HepG2 (cell line): ENCODE results near the gene GPR62. TPM values are rescaled to one million over a fixed set of nuclear protein-coding genes. Genes with fewer than 3 reads are reported as not detected.

ENCODE experiments used
- ATAC-seq: fragments of 200-7000 bp; cut with Tn5 transposase; 3 replicates; pipeline ENCODE4 v1.9.1; 2020; ENCODE audit warnings: mild to moderate bottlenecking, moderate library complexity
- Bru-seq: library from RNA; stranded (reverse); fragments of 400-500 nt; gene quantifications from one replicate; lab custom pipeline; 2021; lab: Mats Ljungman, UMichigan
- BruChase-seq, 2 experiments: library from RNA; stranded (reverse); fragments of 400-500 nt; gene quantifications; one replicate each; lab custom pipeline; 2021; lab: Mats Ljungman, UMichigan
- BruUV-seq: library from RNA; stranded (reverse); fragments of 400-500 nt; replicated peaks from 2 replicates; lab custom pipeline; 2021; lab: Mats Ljungman, UMichigan
- CTCF ChIA-PET: fragments of 300-600 bp; formaldehyde crosslinking; extraction: SDS; loops from one replicate; lab custom pipeline; 2021; ENCODE audit warnings: low total read pairs, inconsistent platforms, low intra/inter-chr PET ratio; lab: Yijun Ruan, JAX
- POLR2A ChIA-PET: fragments of 350-600 bp; sonication (Branson Sonifier 250); formaldehyde crosslinking; loops from one replicate; lab custom pipeline; 2020; ENCODE audit warnings: antibody characterized with exemption, inconsistent platforms; lab: Yijun Ruan, JAX
- DNase-seq: peaks from one replicate; pipeline ENCODE4 v3.0.0-alpha.2; 2015; ENCODE audit warnings: low spot score
- FAIRE-seq: peaks from 3 replicates; lab custom pipeline; 2011; peaks lifted over from hg19 to GRCh38; lab: Jason Lieb, UNC
- H2AFZ ChIP-seq: one replicate; pipeline ENCODE4 v1.6.1; 2011; ENCODE audit warnings: low read length, inconsistent platforms
- H3K27ac ChIP-seq: fragments of 300-600 bp; 3 replicates; pipeline ENCODE4 v1.8.0; 2011; ENCODE audit warnings: mixed run types, mild to moderate bottlenecking, mixed read lengths, low read length, inconsistent platforms; ENCODE audit not compliant: insufficient read depth; ENCODE audit errors: extremely low read length
- H3K27me3 ChIP-seq, 2 experiments: fragments of 200-600 bp in 1 of 2; 2 replicates in 1 of 2; 3 replicates in 1 of 2; pipeline versions ENCODE4 v1.6.0 to v1.8.0; 2011; ENCODE audit warnings: low read length in 2 of 2, mild to moderate bottlenecking in 2 of 2, moderate library complexity in 2 of 2, inconsistent platforms in 1 of 2; ENCODE audit not compliant: insufficient read depth in 2 of 2, control insufficient read depth in 1 of 2
- H3K36me3 ChIP-seq, 2 experiments: fragments of 200-600 bp in 1 of 2; replicated peaks in 1 of 2; 2 replicates in 1 of 2; 3 replicates in 1 of 2; pipeline versions ENCODE4 v1.5.1 to v1.8.0; 2011; ENCODE audit warnings: low read length in 2 of 2, inconsistent platforms in 1 of 2; ENCODE audit not compliant: insufficient read depth in 2 of 2, control insufficient read depth in 1 of 2
- H3K4me1 ChIP-seq: 2 replicates; pipeline ENCODE4 v1.5.1; 2012; ENCODE audit warnings: low read length, inconsistent platforms; ENCODE audit not compliant: insufficient read depth
- H3K4me2 ChIP-seq: 2 replicates; pipeline ENCODE4 v1.6.0; 2011; ENCODE audit warnings: low read depth, low read length, inconsistent platforms
- H3K4me3 ChIP-seq, 3 experiments: fragments of 200-600 bp in 1 of 3; sonication (generic), shearing (Covaris generic) in 1 of 3; replicated peaks in 1 of 3; 2 replicates each; pipeline ENCODE4 v1.5.1; 2011 to 2016; ENCODE audit warnings: low read length in 3 of 3, inconsistent platforms in 2 of 3, low read depth in 2 of 3, mild to moderate bottlenecking in 2 of 3, control low read depth in 1 of 3, mixed read lengths in 1 of 3; ENCODE audit not compliant: insufficient read depth in 1 of 3
- H3K79me2 ChIP-seq: one replicate; pipeline ENCODE4 v1.6.1; 2011; ENCODE audit warnings: low read length, inconsistent platforms; ENCODE audit not compliant: insufficient read depth
- H3K9ac ChIP-seq: 2 replicates; pipeline ENCODE4 v1.6.0; 2011; ENCODE audit warnings: mild to moderate bottlenecking, low read depth, low read length, inconsistent platforms; ENCODE audit not compliant: insufficient read depth
- H3K9me3 ChIP-seq: 2 replicates; pipeline ENCODE4 v1.5.1; 2012; ENCODE audit warnings: mild to moderate bottlenecking, low read length
- H4K20me1 ChIP-seq: 2 replicates; pipeline ENCODE4 v1.6.0; 2011; ENCODE audit warnings: inconsistent platforms, mild to moderate bottlenecking, low read length, moderate library complexity; ENCODE audit not compliant: insufficient read depth
- AGO2 ChIP-seq: fragments of 200-400 bp; formaldehyde crosslinking; optimal IDR thresholded peaks from 2 replicates; pipeline ENCODE3; 2017; ENCODE audit warnings: mild to moderate bottlenecking, low read depth, low read length, moderate library complexity
- POLR2AphosphoS5 ChIP-seq: IDR thresholded peaks from 2 replicates; pipeline ENCODE4 v1.6.1; 2012; ENCODE audit warnings: low read depth, low read length
- ZNF136 ChIP-seq: sonication (generic); formaldehyde crosslinking; IDR thresholded peaks from 2 replicates; pipeline ENCODE4 v1.8.1; 2022; ENCODE audit warnings: low read depth, mild to moderate bottlenecking, moderate library complexity, missing genetic modification reagents
- ZNF564 ChIP-seq: sonication (generic); formaldehyde crosslinking; IDR thresholded peaks from 2 replicates; pipeline ENCODE4 v1.8.1; 2023; ENCODE audit warnings: mild to moderate bottlenecking, missing genetic modification reagents
- WGBS: methylation state at CpG from one replicate; pipeline ENCODE4 v1.1.6; 2017; ENCODE audit warnings: low lambda C conversion rate; 5-methylcytosine and 5-hydroxymethylcytosine counted together
- in situ Hi-C: cut with HindIII; loops from 2 replicates; pipeline ENCODE4 v1.10.0; 2017; ENCODE audit warnings: low pct_unique_long_range_greater_than_20kb; ENCODE audit not compliant: extremely low pct_ligation_motif_present
- intact Hi-C: fragments of 100-400 bp; cut with micrococcal nuclease; formaldehyde crosslinking; loops from one replicate; pipeline ENCODE4 v1.10.0; 2022; ENCODE audit not compliant: unreplicated experiment
- long read RNA-seq, 2 experiments: library from RNA in 1 of 2; library from polyadenylated mRNA in 1 of 2; stranded (forward) in 1 of 2; unstranded in 1 of 2; transcript quantifications; one replicate each; pipeline ENCODE4 v2.0.0, GENCODE V29; 2019 to 2022
- polyA minus RNA-seq, 3 experiments: library from RNA; depleted of rRNA, polyadenylated mRNA; stranded (reverse); fragments of >200 nt; gene quantifications; 2 replicates each; pipeline ENCODE4 v1.2.3, GENCODE V29; 2011; ENCODE audit warnings: low replicate concordance in 1 of 3
- polyA plus RNA-seq, 8 experiments: library from polyadenylated mRNA; depleted of rRNA in 3 of 8; stranded (reverse) in 7 of 8; unstranded in 1 of 8; fragments of >200 nt; fragmentation: Illumina TruSeq in 4 of 8; extraction: Trizol in 4 of 8; gene quantifications; 2 replicates each; pipeline versions ENCODE4 v1.2.1 to v1.2.3, GENCODE V29; 2011 to 2016; ENCODE audit warnings: low read depth in 4 of 8, missing spikeins in 1 of 8, mixed read lengths in 1 of 8; ENCODE audit not compliant: insufficient read depth in 1 of 8
- total RNA-seq, 5 experiments: library from RNA; depleted of rRNA; stranded (reverse); fragments of >200 nt; fragmentation: Illumina TruSeq; extraction: Trizol; gene quantifications; 2 replicates each; pipeline ENCODE4 v1.2.3, GENCODE V29; 2016; ENCODE audit warnings: low read depth in 1 of 5

Gene GPR62
- total RNA-seq (2016; rRNA removed; fragmentation: Illumina TruSeq; extraction: Trizol) (not detected in 2 replicates), polyA plus RNA-seq (2011; rRNA removed) (not detected in 2 replicates), polyA minus RNA-seq (2011; rRNA and poly(A)+ RNA removed; ENCODE audit: low replicate concordance) (0.14 TPM in 1 of 2 replicates, not detected in the other), Bru-seq, nascent RNA (not detected), BruChase-seq, experiment 1, labeled RNA remaining after a 6-hour chase (percentile 31 among the genes with signal in this experiment), BruChase-seq, experiment 2, labeled RNA remaining after a 2-hour chase (not detected)
- total RNA-seq (2016; cell fraction: cytosol; rRNA removed; fragmentation: Illumina TruSeq; extraction: Trizol; ENCODE audit: low read depth) = not detected in 2 replicates
- not detected in 2 replicates for total RNA-seq (2016; cell fraction: insoluble cytoplasmic fraction; rRNA removed; fragmentation: Illumina TruSeq; extraction: Trizol)
- not detected in 2 replicates for total RNA-seq (2016; cell fraction: membrane; rRNA removed; fragmentation: Illumina TruSeq; extraction: Trizol)
- not detected in 2 replicates for total RNA-seq (2016; cell fraction: nucleus; rRNA removed; fragmentation: Illumina TruSeq; extraction: Trizol)
- polyA plus RNA-seq (2011; cell fraction: cytosol; rRNA removed) = not detected in 2 replicates
- 0.17 and 0.24 TPM in 2 replicates for polyA plus RNA-seq (2011; cell fraction: nucleus; rRNA removed)
- 0.09 TPM in 1 of 2 replicates, not detected in the other for polyA plus RNA-seq (2012)
- polyA plus RNA-seq (2016; cell fraction: cytosol; fragmentation: Illumina TruSeq; extraction: Trizol; ENCODE audit: low read depth) = not detected in 2 replicates
- not detected in 2 replicates for polyA plus RNA-seq (2016; cell fraction: insoluble cytoplasmic fraction; fragmentation: Illumina TruSeq; extraction: Trizol; ENCODE audit: low read depth)
- not detected in 2 replicates for polyA plus RNA-seq (2016; cell fraction: membrane; fragmentation: Illumina TruSeq; extraction: Trizol; ENCODE audit: low read depth)
- not detected in 2 replicates for polyA plus RNA-seq (2016; cell fraction: nucleus; fragmentation: Illumina TruSeq; extraction: Trizol; ENCODE audit: insufficient read depth, low read depth)
- polyA minus RNA-seq (2011; cell fraction: cytosol; rRNA and poly(A)+ RNA removed) = not detected in 2 replicates
- 0.25 TPM in 1 of 2 replicates, not detected in the other for polyA minus RNA-seq (2011; cell fraction: nucleus; rRNA and poly(A)+ RNA removed)
- long read RNA-seq, experiment 1 = 0 reads
- long read RNA-seq, experiment 2 = 0 reads

- Histone ChIP-seq H4K20me1 (no peaks in the 10 kb centered on the region), H3K27ac (no peak within 1 kb of the TSS), H3K9ac (no peak within 1 kb of the TSS), H3K4me1 (peaks cover 17% of the 10 kb centered on the region), H3K9me3 (no peaks in the 10 kb centered on the region), H3K27me3 (no peaks in the 10 kb centered on the region), H2AFZ (no peak within 1 kb of the TSS), H3K36me3 (peaks cover 3 to 18% of the 10 kb centered on the region in 2 experiments; a peak in 4 of 5 replicates), H3K79me2 (no peaks in the 10 kb centered on the region), H3K4me3 (no peak within 1 kb of the TSS), H3K4me2 (no peak within 1 kb of the TSS)
- FAIRE-seq (no peak), ATAC-seq (no peak; the same call in 2 of the 3 replicates), DNase-seq (no peak)
- TF ChIP-seq ZNF136 (no peak), AGO2 (peak; percentile 52), ZNF564 (CRISPR knock-in tag) (no peak), POLR2AphosphoS5 (no peak)
- 97% methylated on average over 19 of the region's 33 CpGs for WGBS
- no TSS peak for BruUV-seq
- ChIA-PET POLR2A (interaction anchor here (2.0 kb wide), 1 partner anchor 12 kb away, joined by 5 read pairs; no protein-coding TSS in a partner anchor), CTCF (no interaction called here)
- intact Hi-C loops (no loop called here), in situ Hi-C loops (no loop called here)
Measured at GRCh38 chr3:51955175-51955892, at the start of gene GPR62. GPR62 (plus strand) TSS chr3:51955381; CDS start chr3:51955653, 272 bp downstream.
